Keratinocyte (primary cell): Measurements from ENCODE around the gene STX16.

ENCODE experiments used
- CTCF ChIP-seq, 3 experiments: IDR thresholded peaks in 1 of 3; conservative IDR thresholded peaks in 1 of 3; optimal IDR thresholded peaks in 1 of 3; 2 replicates in 2 of 3; 3 replicates in 1 of 3; pipeline versions ENCODE3 to v1.5.1; 2011; ENCODE audit warnings: low read length in 3 of 3, mild to moderate bottlenecking in 3 of 3, moderate library complexity in 2 of 3, control low read depth in 1 of 3, inconsistent platforms in 1 of 3; ENCODE audit not compliant: insufficient read depth in 2 of 3; ENCODE audit errors: extremely low read depth in 1 of 3
- EZH2 ChIP-seq: IDR thresholded peaks from one replicate; pipeline ENCODE4 v1.6.1; 2012; ENCODE audit warnings: inconsistent platforms, mild to moderate bottlenecking, low read length, moderate library complexity

GRCh38 chr20:58637466-58638213 is 13.4 kb upstream of the STX16 start:
- TF ChIP-seq CTCF (optimal IDR thresholded peaks at IDR 0.05 in 1 of 3, IDR thresholded peaks at IDR 0.05 in 1 of 3, conservative IDR thresholded peaks at IDR 0.05 in 1 of 3; ENCODE audit: extremely low read depth in 1 of 3, insufficient read depth in 2 of 3, low read length in 3 of 3) (no peak), EZH2 (no peak)
